RPMI8226 (cell line): Measurements from ENCODE around the gene ALK.
"Not testable (repeated sequence)": the region's sequence is repeated elsewhere in the genome, so short reads cannot be mapped to it uniquely, and the experiment has no call there.

ENCODE experiments used
- DNase-seq: peaks from one replicate; pipeline ENCODE4 v3.0.0-alpha.2; 2015

ALK gene

GRCh38 chr2:29262681-29263260, 658.6 kb downstream of the ALK start:
- no peak for DNase-seq

- DNase-seq, result no peak
These were observed 660.4 kb downstream of the ALK start for GRCh38 chr2:29261003-29261402.

- DNase-seq, result no peak
These were observed 661.1 kb downstream of the ALK start for GRCh38 chr2:29260142-29260772.

- no peak for DNase-seq
These were observed 662.2 kb downstream of the ALK start for GRCh38 chr2:29259221-29259620.

GRCh38 chr2:29255004-29255403, 666.4 kb downstream of the ALK start:
- DNase-seq, result no peak

- not testable (repeated sequence) for DNase-seq
These were observed 667.7 kb downstream of the ALK start for GRCh38 chr2:29253495-29254275.

GRCh38 chr2:29253026-29253425, 668.4 kb downstream of the ALK start:
- DNase-seq, result no peak

- no peak for DNase-seq
These were observed 670.0 kb downstream of the ALK start for GRCh38 chr2:29251406-29251805.

- no peak for DNase-seq
These were observed 670.4 kb downstream of the ALK start for GRCh38 chr2:29250977-29251376.

GRCh38 chr2:29249666-29250253, 671.6 kb downstream of the ALK start:
- no peak for DNase-seq

- DNase-seq, result no peak
These were observed 674.0 kb downstream of the ALK start for GRCh38 chr2:29247336-29247914.

- DNase-seq, result no peak
These were observed 674.7 kb downstream of the ALK start for GRCh38 chr2:29246383-29247300.

- peak; percentile 30 for DNase-seq
These were observed 675.5 kb downstream of the ALK start for GRCh38 chr2:29245742-29246382.

- DNase-seq, result not testable (repeated sequence)
These were observed 676.2 kb downstream of the ALK start for GRCh38 chr2:29245035-29245741.

GRCh38 chr2:29242621-29243375, 678.6 kb downstream of the ALK start:
- DNase-seq, result no peak

GRCh38 chr2:29241955-29242565, 679.3 kb downstream of the ALK start:
- no peak for DNase-seq

- DNase-seq, result no peak
These were observed 680.0 kb downstream of the ALK start for GRCh38 chr2:29241341-29241740.

GRCh38 chr2:29240601-29241000, 680.8 kb downstream of the ALK start:
- DNase-seq, result no peak

- no peak for DNase-seq
These were observed 682.0 kb downstream of the ALK start for GRCh38 chr2:29239209-29239960.
